A549 (cell line): Measurements from ENCODE around the gene BRAF. TPM values are rescaled to one million over a fixed set of nuclear protein-coding genes. Genes with fewer than 3 reads are reported as not detected.
A peak's percentile ranks its signal among the peaks of the same experiment; 100 is the strongest.
"Not testable (repeated sequence)": the region's sequence is repeated elsewhere in the genome, so short reads cannot be mapped to it uniquely, and the experiment has no call there.

Source experiments
- ATAC-seq, 2 experiments: fragments of 200-7000 bp in 1 of 2; fragments of >200 bp in 1 of 2; cut with Nextera tagmentation in 1 of 2; cut with Tn5 transposase in 1 of 2; 3 replicates each; pipeline versions ENCODE4 v1.8.0 to v1.9.1; 2018 to 2020; ENCODE audit warnings: mild to moderate bottlenecking in 1 of 2, moderate library complexity in 1 of 2
- CTCF ChIA-PET: fragments of 300-600 bp; sonication (Branson Sonifier 250); formaldehyde crosslinking; extraction: SDS; loops from one replicate; lab custom pipeline; 2021; ENCODE audit warnings: antibody characterized with exemption, inconsistent platforms; lab: Yijun Ruan, JAX
- POLR2A ChIA-PET: fragments of 350-600 bp; formaldehyde crosslinking; extraction: SDS; loops from one replicate; lab custom pipeline; 2021; ENCODE audit warnings: antibody characterized with exemption, inconsistent platforms; lab: Yijun Ruan, JAX
- DNase-seq, 2 experiments: peaks; one replicate each; pipeline versions ENCODE4 v3.0.0 to v3.0.0-alpha.2; 2011 to 2016; ENCODE audit warnings: low read depth in 1 of 2, low spot score in 1 of 2
- FAIRE-seq: peaks from 2 replicates; lab custom pipeline; 2011; peaks lifted over from hg19 to GRCh38; lab: Jason Lieb, UNC
- H3K27ac ChIP-seq, 2 experiments: fragments of >200 bp; sonication (Bioruptor Twin); formaldehyde crosslinking; 3 replicates each; pipeline ENCODE4 v1.5.1; 2016 to 2017
- H3K4me1 ChIP-seq: fragments of >200 bp; sonication (Bioruptor Twin); formaldehyde crosslinking; 3 replicates; pipeline ENCODE4 v1.6.1; 2016
- H3K4me2 ChIP-seq: fragments of >200 bp; sonication (Bioruptor Twin); formaldehyde crosslinking; 3 replicates; pipeline ENCODE4 v1.6.1; 2016
- H3K4me3 ChIP-seq: fragments of >200 bp; sonication (Bioruptor Twin); formaldehyde crosslinking; 3 replicates; pipeline ENCODE4 v1.5.1; 2016
- H3K9me3 ChIP-seq: fragments of >200 bp; sonication (Bioruptor Twin); formaldehyde crosslinking; 3 replicates; pipeline ENCODE4 v1.6.1; 2016
- CEBPB ChIP-seq, 2 experiments: fragments of >200 bp in 1 of 2; sonication (Bioruptor Twin) in 1 of 2; formaldehyde crosslinking in 1 of 2; IDR thresholded peaks; 2 replicates each; pipeline ENCODE4 v1.6.1; 2012 to 2016
- HOXA7 ChIP-seq: fragments of 250-450 bp; sonication (Bioruptor Pico); IDR thresholded peaks from 2 replicates; pipeline ENCODE4 v1.5.0; 2020; ENCODE audit warnings: mild to moderate bottlenecking, moderate library complexity
- JUN ChIP-seq, 2 experiments: fragments of >200 bp; sonication (Bioruptor Twin); formaldehyde crosslinking; IDR thresholded peaks; 2 replicates in 1 of 2; 3 replicates in 1 of 2; pipeline ENCODE4 v1.6.1; 2016 to 2017
- MAX ChIP-seq: IDR thresholded peaks from 2 replicates; pipeline ENCODE4 v1.6.1; 2012
- NFE2L2 ChIP-seq: fragments of 150-350 bp; conservative IDR thresholded peaks from 2 replicates; pipeline ENCODE4 v1.6.1; 2014; ENCODE audit warnings: low read length
- NPAS2 ChIP-seq: fragments of 250-450 bp; sonication (Bioruptor Pico); IDR thresholded peaks from 2 replicates; pipeline ENCODE4 v1.8.0; 2022; ENCODE audit warnings: mild to moderate bottlenecking, moderate library complexity, borderline replicate concordance
- NR3C1 ChIP-seq: fragments of >200 bp; sonication (Bioruptor Twin); formaldehyde crosslinking; IDR thresholded peaks from 3 replicates; pipeline ENCODE4 v1.6.1; 2017
- POLR2A ChIP-seq: IDR thresholded peaks from 2 replicates; pipeline ENCODE4 v1.6.1; 2012; ENCODE audit warnings: mild to moderate bottlenecking, low read length
- RCOR1 ChIP-seq: fragments of 150-350 bp; IDR thresholded peaks from 2 replicates; pipeline ENCODE4 v1.6.1; 2014; ENCODE audit warnings: antibody characterized with exemption, low read length, low read depth
- RNF2 ChIP-seq: fragments of 200-600 bp; sonication (generic); IDR thresholded peaks from 2 replicates; pipeline ENCODE4 v1.6.1; 2016; ENCODE audit warnings: low read depth, mild to moderate bottlenecking, antibody characterized with exemption, moderate library complexity, borderline replicate concordance
- ZNF302 ChIP-seq: fragments of 250-450 bp; sonication (Bioruptor Pico); IDR thresholded peaks from 2 replicates; pipeline ENCODE4 v1.9.0; 2021; ENCODE audit warnings: inconsistent platforms, mild to moderate bottlenecking, moderate library complexity
- WGBS: methylation state at CpG from one replicate; pipeline ENCODE4 v1.1.6; 2017; ENCODE audit errors: missing lambda C conversion rate; 5-methylcytosine and 5-hydroxymethylcytosine counted together
- polyA plus RNA-seq, 4 experiments: library from polyadenylated mRNA; depleted of rRNA in 3 of 4; stranded (reverse); fragments of >200 nt; fragmentation: RNase III in 1 of 4; extraction: RNeasy Plus Mini Kit Qiagen cat#74134 plus additional on column Dnase treatment in 1 of 4; gene quantifications; 2 replicates in 3 of 4; 3 replicates in 1 of 4; pipeline ENCODE4 v1.2.3, GENCODE V29; 2011 to 2017
- TF ChIP-seq, protein P1 (sequence below): IDR thresholded peaks from 2 replicates; pipeline ENCODE4 v1.6.1; 2012; ENCODE audit warnings: low read depth, borderline replicate concordance
- TF ChIP-seq, protein P2 (sequence below): fragments of 150-350 bp; IDR thresholded peaks from 2 replicates; pipeline ENCODE4 v1.6.1; 2014; ENCODE audit warnings: low read depth, mild to moderate bottlenecking, low read length
- TF ChIP-seq, protein P3 (sequence below): fragments of >200 bp; sonication (Bioruptor Twin); formaldehyde crosslinking; IDR thresholded peaks from 3 replicates; pipeline ENCODE4 v1.6.1; 2016

BRAF gene
- polyA plus RNA-seq, 2 of the 4 experiments (the other 2 are of a cell fraction): 6.1 to 19.7 TPM

DNA sequence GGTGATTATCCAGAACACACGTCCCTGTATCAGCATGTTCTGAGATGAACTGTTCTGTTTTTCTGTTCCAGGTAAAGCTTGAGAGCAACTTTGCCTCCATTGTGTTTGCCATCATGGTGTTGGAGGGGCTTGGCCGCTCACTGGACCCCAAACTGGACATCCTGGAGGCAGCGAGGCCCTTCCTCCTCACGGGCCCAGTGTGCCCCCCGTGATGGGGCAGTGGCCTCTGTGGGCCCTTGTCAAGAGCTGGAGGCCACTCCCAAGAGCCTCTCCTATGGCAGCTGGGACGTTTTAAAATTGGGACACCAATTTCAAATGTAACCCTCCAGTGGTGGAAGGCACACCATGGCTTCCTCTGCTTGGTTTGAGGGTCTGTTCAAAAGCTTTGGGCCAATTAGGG, 230.1 kb downstream of the BRAF start:
- H3K4me1 ChIP-seq: peaks cover 15% of the 10 kb centered on the region; the same call in 2 of the 3 replicates
- ChIA-PET POLR2A (no interaction called here), CTCF (interaction anchor here (1.0 to 1.7 kb wide), 4 partner anchors 9 to 49 kb away, joined by 3 to 4 read pairs (median 3); no protein-coding TSS in a partner anchor)
- TF ChIP-seq, protein P1, sequence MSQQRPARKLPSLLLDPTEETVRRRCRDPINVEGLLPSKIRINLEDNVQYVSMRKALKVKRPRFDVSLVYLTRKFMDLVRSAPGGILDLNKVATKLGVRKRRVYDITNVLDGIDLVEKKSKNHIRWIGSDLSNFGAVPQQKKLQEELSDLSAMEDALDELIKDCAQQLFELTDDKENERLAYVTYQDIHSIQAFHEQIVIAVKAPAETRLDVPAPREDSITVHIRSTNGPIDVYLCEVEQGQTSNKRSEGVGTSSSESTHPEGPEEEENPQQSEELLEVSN: no peak
- no peak for TF ChIP-seq RCOR1
- TF ChIP-seq NR3C1: no peak
- TF ChIP-seq HOXA7 (CRISPR knock-in tag): no peak
- TF ChIP-seq ZNF302 (CRISPR knock-in tag): no peak
- no peak for TF ChIP-seq JUN (IDR thresholded peaks at IDR 0.05)
- no peak for TF ChIP-seq POLR2A
- no peak overlapping the region for H3K27ac ChIP-seq
- no peak for ATAC-seq
- no peaks in the 10 kb centered on the region for H3K9me3 ChIP-seq
- WGBS: 84% methylated on average over 6 of the region's 6 CpGs
- no peak for FAIRE-seq
- H3K4me2 ChIP-seq: no peak overlapping the region
- DNase-seq: no peak
- H3K4me3 ChIP-seq: no peak overlapping the region

DNA sequence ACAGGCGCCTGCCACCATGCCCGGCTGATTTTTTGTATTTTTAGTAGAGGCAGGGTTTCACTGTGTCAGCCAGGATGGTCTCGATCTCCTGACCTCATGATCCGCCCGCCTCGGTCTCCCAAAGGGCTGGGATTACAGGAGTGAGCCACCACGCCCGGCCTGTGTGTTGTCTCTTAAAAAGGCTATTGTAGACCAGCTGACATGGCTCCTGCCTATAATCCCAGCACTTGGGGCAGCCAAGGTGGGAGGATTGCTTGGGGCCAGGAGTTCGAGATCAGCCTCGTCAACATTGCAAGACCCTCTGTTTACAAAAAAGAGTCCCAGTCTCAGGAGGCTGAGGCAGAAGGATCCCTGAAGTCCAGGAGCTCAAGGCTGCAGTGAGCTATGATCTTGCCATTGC, 230.9 kb downstream of the BRAF start:
- DNase-seq, H3K4me2 ChIP-seq, ATAC-seq, H3K27ac ChIP-seq, FAIRE-seq, POLR2A ChIA-PET, H3K4me3 ChIP-seq, H3K9me3 ChIP-seq: not testable (repeated sequence)
- CTCF ChIA-PET: interaction anchor here (1.0 to 1.7 kb wide), 2 partner anchors 13 to 28 kb away, joined by 3 read pairs; no protein-coding TSS in a partner anchor
- WGBS: 92% methylated on average over 10 of the region's 10 CpGs
- H3K4me1 ChIP-seq: peaks cover 15% of the 10 kb centered on the region; the same call in 2 of the 3 replicates

- CTCF ChIA-PET: interaction anchor here (0.7 kb wide), 1 partner anchor 216 kb away, joined by 3 read pairs; no protein-coding TSS in a partner anchor
These were observed 233.2 kb downstream of the BRAF start for GRCh38 chr7:140691376-140692045.

More at GRCh38 chr7:140691376-140692045, 233.2 kb downstream of the BRAF start:
- 89% methylated on average over 12 of the region's 12 CpGs for WGBS
- no peak for TF ChIP-seq RNF2
- TF ChIP-seq NPAS2 (CRISPR knock-in tag): no peak
- TF ChIP-seq NFE2L2: no peak
- TF ChIP-seq, protein P2, sequence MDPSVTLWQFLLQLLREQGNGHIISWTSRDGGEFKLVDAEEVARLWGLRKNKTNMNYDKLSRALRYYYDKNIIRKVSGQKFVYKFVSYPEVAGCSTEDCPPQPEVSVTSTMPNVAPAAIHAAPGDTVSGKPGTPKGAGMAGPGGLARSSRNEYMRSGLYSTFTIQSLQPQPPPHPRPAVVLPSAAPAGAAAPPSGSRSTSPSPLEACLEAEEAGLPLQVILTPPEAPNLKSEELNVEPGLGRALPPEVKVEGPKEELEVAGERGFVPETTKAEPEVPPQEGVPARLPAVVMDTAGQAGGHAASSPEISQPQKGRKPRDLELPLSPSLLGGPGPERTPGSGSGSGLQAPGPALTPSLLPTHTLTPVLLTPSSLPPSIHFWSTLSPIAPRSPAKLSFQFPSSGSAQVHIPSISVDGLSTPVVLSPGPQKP: no peak
- TF ChIP-seq, protein P3, sequence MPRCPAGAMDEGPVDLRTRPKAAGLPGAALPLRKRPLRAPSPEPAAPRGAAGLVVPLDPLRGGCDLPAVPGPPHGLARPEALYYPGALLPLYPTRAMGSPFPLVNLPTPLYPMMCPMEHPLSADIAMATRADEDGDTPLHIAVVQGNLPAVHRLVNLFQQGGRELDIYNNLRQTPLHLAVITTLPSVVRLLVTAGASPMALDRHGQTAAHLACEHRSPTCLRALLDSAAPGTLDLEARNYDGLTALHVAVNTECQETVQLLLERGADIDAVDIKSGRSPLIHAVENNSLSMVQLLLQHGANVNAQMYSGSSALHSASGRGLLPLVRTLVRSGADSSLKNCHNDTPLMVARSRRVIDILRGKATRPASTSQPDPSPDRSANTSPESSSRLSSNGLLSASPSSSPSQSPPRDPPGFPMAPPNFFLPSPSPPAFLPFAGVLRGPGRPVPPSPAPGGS: no peak
- TF ChIP-seq CEBPB (IDR thresholded peaks at IDR 0.05): no peak
- TF ChIP-seq MAX: no peak
- no peak for TF ChIP-seq JUN (IDR thresholded peaks at IDR 0.05)
- no peak for TF ChIP-seq POLR2A
- Histone ChIP-seq H3K4me3 (no peak overlapping the region), H3K4me2 (no peak overlapping the region), H3K9me3 (no peaks in the 10 kb centered on the region), H3K27ac (no peak overlapping the region), H3K4me1 (peaks cover 5% of the 10 kb centered on the region; the same call in 2 of the 3 replicates)
- ATAC-seq (peak in 1 of 2 experiments; percentile 52; a peak in 3 of 6 replicates), DNase-seq (no peak), FAIRE-seq (no peak)
- POLR2A ChIA-PET: interaction anchor here (0.7 kb wide), 1 partner anchor 549 kb away, joined by 3 read pairs; no protein-coding TSS in a partner anchor
